Measurements from ENCODE around the gene PDZD2.

GRCh38 chr5:32038523-32038922 is 399.6 kb downstream of the PDZD2 start:
- TF ChIP-seq RAD21 (conservative IDR thresholded peaks at IDR 0.05) (no peak), CTCF (IDR thresholded peaks at IDR 0.05; ENCODE audit: poor library complexity, severe bottlenecking) (no peak)
